Large intestine (tissue), 3 donors: ENCODE results near the gene FKBP3. TPM values are rescaled to one million over a fixed set of nuclear protein-coding genes. Genes with fewer than 3 reads are reported as not detected.
A peak's percentile ranks its signal among the peaks of the same experiment; 100 is the strongest.
"Not testable (repeated sequence)": the region's sequence is repeated elsewhere in the genome, so short reads cannot be mapped to it uniquely, and the experiment has no call there.

Source experiments
- DNase-seq, 2 donors: peaks; one replicate each; pipeline versions ENCODE4 v3.0.0 to v3.0.0-alpha.2; 2013
- H3K27ac ChIP-seq: one replicate; pipeline ENCODE4 v1.5.1; 2013; ENCODE audit warnings: low read length
- H3K27me3 ChIP-seq: 2 replicates; pipeline ENCODE4 v1.6.1; 2013; ENCODE audit warnings: low read length; ENCODE audit not compliant: control insufficient read depth, insufficient read depth
- H3K36me3 ChIP-seq: 2 replicates; pipeline ENCODE4 v1.6.1; 2013; ENCODE audit warnings: low read length; ENCODE audit not compliant: control insufficient read depth, insufficient read depth
- H3K4me1 ChIP-seq: one replicate; pipeline ENCODE4 v1.6.1; 2013; ENCODE audit warnings: low read length; ENCODE audit not compliant: control insufficient read depth, insufficient read depth
- H3K4me3 ChIP-seq: one replicate; pipeline ENCODE4 v1.5.1; 2013; ENCODE audit warnings: low read length
- H3K9me3 ChIP-seq: one replicate; pipeline ENCODE4 v1.6.1; 2013; ENCODE audit warnings: mild to moderate bottlenecking, low read depth, low read length, moderate library complexity; ENCODE audit not compliant: control insufficient read depth
- WGBS: methylation state at CpG from one replicate; pipeline ENCODE4 v1.1.5; 2013; ENCODE audit warnings: low lambda C conversion rate; ENCODE audit not compliant: insufficient coverage; 5-methylcytosine and 5-hydroxymethylcytosine counted together
- polyA plus RNA-seq: library from polyadenylated mRNA; unstranded; fragments of 120-200 nt; gene quantifications from one replicate; pipeline ENCODE4 v1.2.1, GENCODE V29; 2013

Gene FKBP3
- polyA plus RNA-seq, 1 donor = 92.4 TPM

- Histone ChIP-seq H3K4me1 (no peaks in the 10 kb centered on the region), H3K9me3 (no peaks in the 10 kb centered on the region), H3K4me3 (no peak overlapping the region), H3K27ac (no peak overlapping the region), H3K27me3 (no peaks in the 10 kb centered on the region), H3K36me3 (peaks cover 2% of the 10 kb centered on the region)
- DNase-seq = no peak
These were observed 10.4 kb upstream of the FKBP3 start for GRCh38 chr14:45144658-45145057.

GRCh38 chr14:45142083-45142482 lies 7.8 kb upstream of the FKBP3 start:
- DNase-seq, H3K4me1 ChIP-seq, H3K36me3 ChIP-seq, H3K27me3 ChIP-seq, H3K9me3 ChIP-seq, H3K27ac ChIP-seq, H3K4me3 ChIP-seq: not testable (repeated sequence)
- 92% methylated on average over 2 of the region's 8 CpGs for WGBS

DNA sequence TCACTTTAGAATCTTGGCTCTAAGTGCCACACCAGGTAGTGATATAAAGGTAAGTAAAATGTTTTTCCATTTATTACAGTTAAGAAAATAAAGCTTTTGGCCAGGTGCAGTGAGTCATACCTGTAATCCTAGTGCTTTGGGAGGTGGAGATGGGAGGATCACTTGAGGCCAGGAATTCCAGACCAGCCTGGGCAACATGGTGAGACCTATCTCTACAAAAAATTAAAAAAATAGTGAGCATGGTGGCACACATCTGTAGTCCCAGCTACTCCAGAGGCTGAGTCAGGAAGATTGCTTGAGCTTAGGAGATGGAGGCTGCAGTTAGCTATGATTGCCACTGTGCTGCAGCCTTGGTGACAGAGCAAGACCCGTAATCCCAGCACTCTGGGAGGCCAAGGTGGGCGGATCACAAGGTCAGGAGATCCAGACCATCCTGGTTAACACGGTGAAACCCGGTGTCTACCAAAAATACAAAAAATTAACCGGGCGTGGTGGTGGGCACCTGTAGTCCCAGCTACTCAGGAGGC lies 6.4 kb upstream of the FKBP3 start:
- peaks cover 2% of the 10 kb centered on the region for H3K36me3 ChIP-seq
- no peak overlapping the region for H3K4me3 ChIP-seq
- DNase-seq = no peak
- no peaks in the 10 kb centered on the region for H3K9me3 ChIP-seq
- H3K4me1 ChIP-seq = no peaks in the 10 kb centered on the region
- no peaks in the 10 kb centered on the region for H3K27me3 ChIP-seq
- no CpG with 5 or more reads among the region's 6 CpGs for WGBS
- H3K27ac ChIP-seq = no peak overlapping the region

DNA sequence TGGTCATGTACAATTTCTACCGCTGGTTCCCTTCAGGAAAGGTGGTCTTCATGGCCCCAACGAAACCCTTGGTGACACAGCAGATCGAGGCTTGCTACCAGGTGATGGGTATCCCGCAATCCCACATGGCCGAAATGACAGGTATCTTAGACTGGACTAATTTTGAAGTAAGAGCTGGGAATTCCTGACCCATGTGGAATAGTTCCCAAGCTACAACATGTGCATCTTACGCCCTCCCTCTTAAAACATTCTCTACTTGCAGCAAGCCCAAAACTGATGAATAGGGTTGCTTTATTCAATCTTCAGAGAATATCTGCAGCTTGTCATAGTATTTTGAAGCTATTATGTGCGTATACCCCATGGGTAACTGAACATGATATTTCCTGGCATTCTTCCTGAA lies 2.1 kb upstream of the FKBP3 start:
- 0% methylated on average over 1 of the region's 7 CpGs for WGBS
- H3K27me3 ChIP-seq = no peaks in the 10 kb centered on the region
- H3K27ac ChIP-seq = peak overlapping the region; percentile 32
- no peaks in the 10 kb centered on the region for H3K9me3 ChIP-seq
- H3K36me3 ChIP-seq = no peaks in the 10 kb centered on the region
- no peaks in the 10 kb centered on the region for H3K4me1 ChIP-seq
- peak overlapping the region; percentile 76 for H3K4me3 ChIP-seq
- no peak for DNase-seq

- no peaks in the 10 kb centered on the region for H3K36me3 ChIP-seq
- peak; percentile 92 to 96 for DNase-seq
- peak within 1 kb of the TSS; percentile 76 for H3K4me3 ChIP-seq
- H3K27ac ChIP-seq = peak within 1 kb of the TSS; percentile 94
- no peaks in the 10 kb centered on the region for H3K4me1 ChIP-seq
- H3K27me3 ChIP-seq = no peaks in the 10 kb centered on the region
- no peaks in the 10 kb centered on the region for H3K9me3 ChIP-seq
- WGBS = 4% methylated on average over 4 of the region's 48 CpGs
These were observed 1.5 kb upstream of the FKBP3 start, which contains the start of gene FANCM for GRCh38 chr14:45135659-45136395. Gene FANCM, plus strand, starts transcription at chr14:45135930. Its CDS starts 102 bp downstream, at chr14:45136032.

DNA sequence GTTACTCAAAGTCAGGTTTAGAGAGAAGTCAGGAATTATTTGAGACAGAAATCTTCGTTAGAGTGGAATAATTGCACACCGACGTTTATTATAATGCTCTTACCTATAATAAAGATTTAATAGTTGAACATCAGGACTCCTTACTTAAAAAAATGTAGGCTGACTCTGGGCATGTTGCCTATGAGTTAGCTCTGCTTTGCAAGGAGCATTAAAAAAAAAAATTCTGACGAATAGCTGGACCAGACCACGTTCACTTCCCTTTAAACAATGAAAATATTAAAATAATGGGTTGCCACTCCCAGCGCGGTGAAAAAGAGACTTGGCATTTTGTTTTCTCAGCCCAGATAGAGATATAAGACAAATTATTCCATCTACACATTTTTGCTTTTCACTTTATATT lies 875 bp upstream of the FKBP3 start:
- no peaks in the 10 kb centered on the region for H3K4me1 ChIP-seq
- peak overlapping the region; percentile 76 for H3K4me3 ChIP-seq
- no peak for DNase-seq
- peak overlapping the region; percentile 94 for H3K27ac ChIP-seq
- H3K27me3 ChIP-seq = no peaks in the 10 kb centered on the region
- WGBS = 0% methylated on average over 2 of the region's 7 CpGs
- no peaks in the 10 kb centered on the region for H3K9me3 ChIP-seq
- H3K36me3 ChIP-seq = no peaks in the 10 kb centered on the region

GRCh38 chr14:45133683-45134050 lies 614 bp downstream of the FKBP3 start:
- Histone ChIP-seq H3K36me3 (peaks cover 8% of the 10 kb centered on the region), H3K9me3 (no peaks in the 10 kb centered on the region), H3K27me3 (no peaks in the 10 kb centered on the region), H3K4me1 (no peaks in the 10 kb centered on the region), H3K27ac (peak overlapping the region; percentile 71), H3K4me3 (peak overlapping the region; percentile 76)
- WGBS = 0% methylated on average over 7 of the region's 9 CpGs
- DNase-seq = no peak

- no peak overlapping the region for H3K4me3 ChIP-seq
- no peaks in the 10 kb centered on the region for H3K9me3 ChIP-seq
- no peak overlapping the region for H3K27ac ChIP-seq
- no CpG with 5 or more reads among the region's 1 CpG for WGBS
- H3K36me3 ChIP-seq = peaks cover 32% of the 10 kb centered on the region
- no peaks in the 10 kb centered on the region for H3K27me3 ChIP-seq
- H3K4me1 ChIP-seq = no peaks in the 10 kb centered on the region
- no peak for DNase-seq
These were observed 5.2 kb downstream of the FKBP3 start for GRCh38 chr14:45128963-45129629.

GRCh38 chr14:45125754-45126153 lies 8.5 kb downstream of the FKBP3 start:
- H3K4me1 ChIP-seq = no peaks in the 10 kb centered on the region
- H3K27me3 ChIP-seq = no peaks in the 10 kb centered on the region
- no peak overlapping the region for H3K4me3 ChIP-seq
- DNase-seq = no peak
- no peaks in the 10 kb centered on the region for H3K9me3 ChIP-seq
- H3K27ac ChIP-seq = no peak overlapping the region
- peaks cover 51% of the 10 kb centered on the region for H3K36me3 ChIP-seq
- no CpG with 5 or more reads among the region's 2 CpGs for WGBS

GRCh38 chr14:45123271-45123670 lies 11.0 kb downstream of the FKBP3 start:
- DNase-seq = no peak
- peaks cover 57% of the 10 kb centered on the region for H3K36me3 ChIP-seq
- H3K27ac ChIP-seq = no peak overlapping the region
- no peaks in the 10 kb centered on the region for H3K27me3 ChIP-seq
- H3K9me3 ChIP-seq = no peaks in the 10 kb centered on the region
- no peak overlapping the region for H3K4me3 ChIP-seq
- no peaks in the 10 kb centered on the region for H3K4me1 ChIP-seq
- 80% methylated on average over 1 of the region's 3 CpGs for WGBS
